GM12801 (cell line): ENCODE results near the gene ACSS1.

ENCODE experiments used
- TF ChIP-seq, protein P1 (sequence below): IDR thresholded peaks from one replicate; pipeline ENCODE4 v1.5.1; 2011; ENCODE audit warnings: control low read depth; ENCODE audit not compliant: insufficient read length; ENCODE audit errors: extremely low read depth

Gene ACSS1

DNA sequence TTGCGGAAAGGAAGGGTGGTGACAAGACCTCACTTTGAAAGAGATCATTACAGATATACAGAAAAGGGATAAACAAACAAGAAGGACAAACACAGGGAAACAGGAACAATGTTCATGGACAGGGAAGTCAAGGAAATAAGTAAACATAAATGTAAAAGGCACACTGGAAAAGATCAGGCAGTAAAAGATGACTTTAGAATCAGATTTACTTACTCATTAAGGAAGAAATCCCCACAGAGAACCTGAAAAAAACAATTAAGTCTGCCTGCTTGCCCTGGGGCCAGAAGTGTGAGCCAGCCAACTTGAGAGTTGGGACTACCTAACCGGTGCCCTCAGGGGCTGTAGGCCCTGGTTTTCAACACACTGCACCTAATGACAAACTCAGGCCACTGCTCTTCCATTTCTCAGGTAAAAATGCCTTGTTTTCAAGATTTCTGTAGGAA, 67.1 kb downstream of the ACSS1 start:
- TF ChIP-seq, protein P1, sequence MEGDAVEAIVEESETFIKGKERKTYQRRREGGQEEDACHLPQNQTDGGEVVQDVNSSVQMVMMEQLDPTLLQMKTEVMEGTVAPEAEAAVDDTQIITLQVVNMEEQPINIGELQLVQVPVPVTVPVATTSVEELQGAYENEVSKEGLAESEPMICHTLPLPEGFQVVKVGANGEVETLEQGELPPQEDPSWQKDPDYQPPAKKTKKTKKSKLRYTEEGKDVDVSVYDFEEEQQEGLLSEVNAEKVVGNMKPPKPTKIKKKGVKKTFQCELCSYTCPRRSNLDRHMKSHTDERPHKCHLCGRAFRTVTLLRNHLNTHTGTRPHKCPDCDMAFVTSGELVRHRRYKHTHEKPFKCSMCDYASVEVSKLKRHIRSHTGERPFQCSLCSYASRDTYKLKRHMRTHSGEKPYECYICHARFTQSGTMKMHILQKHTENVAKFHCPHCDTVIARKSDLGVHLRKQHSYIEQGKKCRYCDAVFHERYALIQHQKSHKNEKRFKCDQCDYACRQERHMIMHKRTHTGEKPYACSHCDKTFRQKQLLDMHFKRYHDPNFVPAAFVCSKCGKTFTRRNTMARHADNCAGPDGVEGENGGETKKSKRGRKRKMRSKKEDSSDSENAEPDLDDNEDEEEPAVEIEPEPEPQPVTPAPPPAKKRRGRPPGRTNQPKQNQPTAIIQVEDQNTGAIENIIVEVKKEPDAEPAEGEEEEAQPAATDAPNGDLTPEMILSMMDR = no peak

DNA sequence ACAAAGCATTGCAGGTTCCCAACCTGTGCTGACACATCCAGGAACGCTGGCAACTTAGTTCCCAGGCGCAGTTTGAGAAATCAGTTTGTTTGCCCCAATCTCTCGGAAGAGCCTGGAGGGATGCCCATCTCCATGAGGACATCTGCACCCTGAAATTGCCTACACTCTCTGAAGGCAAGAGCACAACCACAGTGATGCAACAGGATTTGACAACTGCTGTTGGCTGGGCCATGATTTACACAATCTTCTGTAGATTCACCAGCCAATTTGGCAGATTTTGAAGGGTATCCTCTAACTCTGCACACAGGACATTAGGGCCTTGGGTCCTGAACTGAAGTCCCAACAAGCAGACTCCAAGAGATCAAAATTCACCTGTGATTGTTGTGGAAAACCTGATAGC, 68.8 kb downstream of the ACSS1 start:
- TF ChIP-seq, protein P1 = no peak

DNA sequence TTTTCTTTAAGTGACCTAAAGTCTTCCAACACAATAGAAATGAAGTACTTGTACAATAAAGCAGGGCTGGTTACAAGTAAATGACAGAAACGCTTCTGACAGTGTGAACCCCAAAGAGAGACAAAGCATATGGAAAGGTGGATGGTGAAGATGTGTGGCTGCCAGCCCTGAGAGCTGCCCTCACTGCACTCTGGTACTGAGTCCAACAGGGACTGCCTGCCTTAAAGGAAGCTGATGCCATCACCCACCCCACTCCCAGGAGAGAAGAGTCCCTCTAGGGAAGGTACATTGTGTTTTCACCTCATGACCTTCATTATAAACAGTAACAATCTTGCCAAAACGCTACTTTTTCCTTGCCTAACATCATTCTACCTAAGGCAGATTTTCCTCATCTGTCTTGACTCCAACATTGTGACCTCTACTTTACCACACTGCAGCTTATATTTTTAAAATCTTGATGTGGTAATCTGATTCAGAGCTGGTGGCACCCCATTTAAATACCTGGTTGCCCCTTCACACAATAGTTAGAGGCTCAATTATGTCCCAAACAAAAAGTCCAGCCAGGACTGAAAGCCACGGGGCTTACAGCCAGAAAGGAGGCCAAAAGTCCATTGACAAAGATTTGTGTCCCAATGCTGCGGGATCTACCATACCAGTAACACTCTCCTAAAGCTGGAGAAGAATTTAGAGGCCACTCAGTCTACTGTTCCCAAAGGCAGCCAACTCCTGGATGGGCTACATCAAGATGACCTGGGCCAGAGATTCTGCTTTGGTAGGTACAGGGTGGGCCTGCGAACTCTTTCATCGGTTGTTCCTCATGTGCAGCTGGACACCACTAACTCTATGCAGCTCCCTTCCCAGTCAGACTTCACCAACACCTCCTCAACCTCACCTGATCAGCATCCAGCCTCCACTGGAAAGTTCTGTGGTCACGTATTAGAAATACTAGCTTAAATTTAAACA, 69.8 kb downstream of the ACSS1 start:
- TF ChIP-seq, protein P1 = no peak

DNA sequence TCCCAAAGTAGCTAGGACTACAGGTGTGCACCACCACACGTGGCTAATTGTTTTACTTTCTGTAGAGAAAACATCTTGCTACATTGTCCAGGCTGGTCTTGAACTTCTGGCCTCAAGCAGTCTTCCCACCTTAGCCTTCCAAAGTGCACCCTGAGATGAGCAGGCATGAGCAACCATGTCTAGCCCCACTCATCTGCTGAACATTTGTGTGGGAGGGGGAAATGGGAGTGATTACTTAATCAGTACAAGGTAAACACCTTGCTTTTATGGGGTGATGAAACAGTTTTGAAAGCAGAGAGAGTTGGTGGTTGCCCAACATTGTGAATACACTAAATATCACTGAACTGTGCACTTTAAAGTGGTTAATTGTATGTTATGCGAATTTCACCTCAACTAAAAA, 70.7 kb downstream of the ACSS1 start:
- TF ChIP-seq, protein P1 = no peak

DNA sequence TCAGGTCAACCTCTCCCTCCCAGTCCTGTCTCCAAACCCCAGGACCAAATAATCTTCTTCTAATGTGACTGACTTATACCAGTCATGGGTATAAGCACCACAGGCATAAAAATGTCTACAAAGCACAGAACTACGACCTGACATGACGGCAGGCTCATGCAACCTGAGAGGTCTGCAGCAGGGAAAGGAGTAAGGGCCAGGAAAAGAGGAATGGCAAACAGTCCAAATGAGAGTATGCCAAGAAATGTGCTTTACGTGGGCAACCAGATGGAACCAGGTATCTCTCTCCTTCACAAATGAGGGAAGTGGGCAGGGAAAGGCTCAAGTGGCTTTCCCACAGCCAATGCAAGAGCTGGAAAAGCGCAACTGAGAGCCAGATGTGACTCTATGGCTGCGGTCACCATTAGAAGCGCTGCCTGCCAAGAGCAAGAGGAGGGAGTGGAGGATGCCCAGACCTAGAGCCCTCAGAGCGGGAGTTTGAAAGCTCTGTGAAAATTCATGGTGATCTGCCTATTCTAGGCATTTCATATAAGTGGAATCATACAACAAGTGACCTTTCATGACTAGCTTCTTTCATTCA, 71.4 kb downstream of the ACSS1 start:
- TF ChIP-seq, protein P1 = no peak

DNA sequence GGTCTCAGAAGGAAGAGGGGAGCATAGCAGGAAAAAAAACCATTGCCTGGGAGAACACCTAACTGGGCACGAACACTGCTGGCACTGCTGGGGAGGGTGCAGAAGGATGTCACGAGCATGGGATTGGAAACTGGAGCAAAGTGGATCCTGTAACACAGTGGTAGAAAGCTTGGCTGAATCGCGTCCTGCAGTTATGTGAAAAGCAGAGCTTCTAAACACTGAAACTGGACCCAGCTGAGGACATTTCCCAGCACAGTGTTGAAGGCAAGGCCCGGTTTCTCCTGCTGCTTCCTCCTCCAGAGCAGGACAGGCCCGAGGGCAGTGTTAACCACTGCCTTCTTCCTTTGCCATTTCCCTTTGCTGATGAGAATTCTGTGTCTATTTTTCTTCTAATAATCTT, 72.1 kb downstream of the ACSS1 start:
- TF ChIP-seq, protein P1 = no peak

DNA sequence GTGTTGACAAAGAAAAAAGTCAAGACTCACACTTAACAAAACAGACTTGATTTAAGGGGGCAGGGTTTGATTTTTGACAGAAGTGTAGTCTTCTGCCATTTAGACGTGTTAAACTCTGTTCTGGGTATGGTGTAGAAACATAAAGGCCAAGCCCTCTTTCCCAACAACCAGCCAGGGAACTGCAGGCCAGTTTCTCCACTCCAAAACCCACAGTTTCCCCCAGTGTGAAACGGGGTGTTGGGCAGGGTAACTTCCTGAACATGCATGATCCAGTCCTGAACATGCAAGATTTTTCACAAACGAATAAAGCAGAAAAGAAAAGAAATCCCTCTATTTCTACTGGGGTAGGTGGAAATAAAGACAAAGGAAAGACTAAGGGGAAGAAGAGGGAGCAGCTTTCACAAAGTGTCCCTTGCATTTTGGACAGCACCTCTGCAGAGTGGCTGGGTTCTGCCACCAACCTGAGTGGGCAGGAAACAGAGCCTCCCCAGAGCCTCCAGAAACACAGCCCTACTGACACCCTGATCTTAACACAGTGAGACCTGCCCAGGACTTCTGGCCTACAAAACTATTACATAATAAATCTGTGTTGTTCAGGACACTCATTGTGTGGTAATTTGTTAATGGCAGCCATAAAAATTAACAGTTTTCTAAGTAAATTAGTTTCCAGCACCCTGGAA, 72.8 kb downstream of the ACSS1 start:
- TF ChIP-seq, protein P1 = no peak
